GM18861 (cell line): ENCODE data around the gene PAX2.

Experiments used
- ATAC-seq: cut with Tn5 transposase; IDR thresholded peaks from one replicate; pipeline ENCODE4 v1.9.1; 2021; ENCODE audit not compliant: unreplicated experiment

The PAX2 gene

DNA sequence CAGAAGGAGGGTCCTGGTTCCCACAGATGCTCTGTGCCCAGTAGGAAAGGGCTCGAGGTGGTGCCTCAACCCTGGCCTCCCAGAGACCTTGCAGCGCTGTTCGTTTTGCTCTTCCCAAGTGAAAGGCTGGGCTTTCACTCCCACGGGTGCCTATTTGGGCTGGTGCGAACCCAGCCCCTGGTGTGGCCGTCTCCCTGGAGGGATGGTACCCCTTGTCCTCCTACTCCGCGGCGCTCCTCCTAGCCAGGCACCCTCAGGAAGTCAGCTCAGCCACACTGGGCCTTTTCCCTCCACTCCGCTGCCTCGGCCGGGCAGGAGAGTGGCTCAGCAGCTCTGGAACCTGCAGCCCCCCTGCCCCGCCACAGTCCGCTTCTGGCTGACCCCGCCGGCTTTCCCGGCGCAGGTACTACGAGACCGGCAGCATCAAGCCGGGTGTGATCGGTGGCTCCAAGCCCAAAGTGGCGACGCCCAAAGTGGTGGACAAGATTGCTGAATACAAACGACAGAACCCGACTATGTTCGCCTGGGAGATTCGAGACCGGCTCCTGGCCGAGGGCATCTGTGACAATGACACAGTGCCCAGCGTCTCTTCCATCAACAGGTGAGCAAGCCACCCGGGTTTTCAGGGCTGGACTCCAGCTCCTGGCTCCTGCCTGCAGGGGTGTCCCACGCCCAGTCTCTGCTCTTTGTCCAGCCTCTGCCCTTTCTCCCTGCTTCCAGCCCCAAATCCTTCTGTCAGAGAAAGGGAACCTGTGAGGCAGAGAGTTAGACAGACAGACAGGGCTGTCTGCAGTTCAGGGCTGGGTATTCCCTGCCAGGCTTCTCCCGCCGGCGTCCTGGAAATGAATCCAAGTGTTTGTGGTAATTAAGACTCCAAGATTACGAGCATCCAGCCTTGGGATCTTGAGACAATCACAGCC is 5.2 kb downstream of the PAX2 start:
- no peak for ATAC-seq

- no peak for ATAC-seq
Observed at GRCh38 chr10:100751211-100751933, 6.0 kb downstream of the PAX2 start.

DNA sequence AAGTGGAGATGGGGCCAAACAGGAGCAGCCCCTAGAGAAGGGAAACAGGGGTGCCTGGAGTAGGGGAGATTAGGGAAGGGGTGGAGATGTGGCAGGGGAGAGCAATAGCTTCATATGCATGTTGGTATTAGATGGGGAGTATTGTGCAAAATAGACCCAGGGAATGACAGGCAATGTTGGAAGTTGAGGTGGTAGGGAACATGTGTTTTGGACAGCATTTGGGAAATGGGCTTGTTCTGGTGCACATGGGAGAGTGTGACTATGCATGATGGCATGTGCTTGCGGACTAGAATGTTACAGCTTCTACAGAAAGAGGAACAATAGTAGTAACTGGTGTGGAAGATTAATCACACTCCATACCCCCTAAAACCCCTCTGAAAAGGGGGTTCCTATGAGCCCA is 10.4 kb downstream of the PAX2 start:
- no peak for ATAC-seq

DNA sequence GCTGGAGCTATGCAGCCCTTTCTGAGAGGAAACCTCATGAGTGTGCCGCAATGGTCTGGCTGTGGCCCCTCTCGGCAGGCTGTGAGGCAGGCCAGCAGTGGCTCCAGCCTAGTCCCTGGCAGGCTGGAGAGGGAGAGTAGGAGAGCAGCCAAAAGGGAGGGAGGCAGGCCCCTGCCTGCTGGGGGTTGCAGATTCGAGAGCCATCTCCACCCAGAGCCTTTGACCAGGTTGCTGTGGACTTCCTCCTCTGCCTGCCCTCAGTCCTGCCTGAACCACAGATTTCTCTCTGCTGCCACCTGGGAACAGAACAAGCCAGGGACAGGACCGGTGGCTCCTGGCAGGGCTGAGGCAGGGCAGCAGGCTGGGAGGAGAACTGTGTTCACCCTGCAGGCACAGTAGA is 13.9 kb downstream of the PAX2 start:
- ATAC-seq, result no peak

GRCh38 chr10:100760726-100761125 is 15.3 kb downstream of the PAX2 start:
- ATAC-seq, result no peak

DNA sequence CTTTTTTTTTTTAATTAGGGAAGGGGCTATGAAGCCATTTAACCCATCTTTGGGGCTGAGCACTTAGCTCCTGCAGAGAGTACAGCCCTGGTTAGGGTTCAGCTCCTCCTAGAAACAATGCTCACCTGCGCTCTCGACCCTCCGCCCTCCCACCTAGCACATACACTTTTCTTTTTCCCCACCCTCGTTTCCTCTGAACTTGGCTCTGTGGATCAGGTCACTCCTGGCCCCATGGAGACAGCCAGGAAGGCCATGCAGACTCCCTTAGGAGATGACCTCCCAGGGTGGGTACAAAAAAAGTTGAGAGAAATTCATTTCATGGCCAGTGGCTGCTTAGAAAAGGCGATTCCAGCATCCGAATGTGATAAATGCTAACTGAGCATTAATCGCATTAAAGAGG is 15.8 kb downstream of the PAX2 start:
- no peak for ATAC-seq

DNA sequence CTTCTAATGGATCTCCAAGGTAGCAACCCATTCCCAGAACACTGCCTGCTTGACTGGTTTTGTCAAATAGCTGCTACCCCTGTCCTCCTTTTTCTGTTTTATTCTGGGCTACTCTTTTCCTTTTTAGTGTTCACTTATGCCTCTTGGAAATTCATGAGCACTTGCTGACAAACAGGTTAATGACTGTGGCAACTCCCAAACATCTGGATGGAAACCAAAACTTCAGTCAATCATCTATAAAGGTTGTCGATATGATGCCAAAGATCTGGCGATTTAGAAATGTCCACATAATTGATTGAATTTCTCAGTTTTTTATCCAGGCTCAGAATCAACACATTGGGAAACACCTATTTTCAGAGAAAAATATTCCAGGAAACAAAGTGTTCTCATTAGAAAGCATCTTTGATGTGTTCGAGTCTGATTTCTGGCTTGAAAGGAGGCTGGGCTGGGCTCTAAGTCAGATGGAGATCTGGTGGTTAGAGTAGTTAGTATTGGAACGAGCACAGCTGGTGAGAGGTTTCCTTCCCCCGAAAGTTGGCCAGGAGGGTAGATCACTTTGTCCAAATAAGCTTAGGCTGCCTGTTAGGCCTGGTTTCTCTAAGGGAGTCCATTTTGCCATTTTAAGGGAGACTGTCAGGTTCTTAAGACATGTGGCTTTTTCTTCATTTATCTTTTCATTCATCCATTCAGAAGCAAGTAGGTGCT is 17.8 kb downstream of the PAX2 start:
- ATAC-seq, result no peak

GRCh38 chr10:100766693-100767421 is 21.5 kb downstream of the PAX2 start:
- no peak for ATAC-seq

- ATAC-seq, result no peak
Observed at GRCh38 chr10:100767422-100767775, 22.0 kb downstream of the PAX2 start.

DNA sequence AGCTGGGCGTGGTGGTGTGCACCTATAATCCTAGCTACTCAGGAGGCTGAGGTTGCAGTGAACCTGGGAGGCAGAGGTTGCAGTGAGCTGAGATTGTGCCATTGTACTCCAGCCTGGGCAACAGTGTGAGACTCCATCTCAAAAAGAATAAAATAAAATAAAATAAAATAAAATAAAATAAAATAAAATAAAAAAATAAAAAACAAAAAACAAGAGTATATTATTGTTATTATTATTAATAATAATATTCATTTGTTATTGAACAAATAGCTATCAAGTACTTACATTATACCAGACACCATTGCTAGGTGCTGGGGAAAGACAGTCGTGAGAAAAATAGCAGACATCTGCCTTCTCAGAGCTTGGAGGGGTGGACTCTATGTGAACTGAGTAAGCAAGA is 24.1 kb downstream of the PAX2 start:
- ATAC-seq, result no peak

DNA sequence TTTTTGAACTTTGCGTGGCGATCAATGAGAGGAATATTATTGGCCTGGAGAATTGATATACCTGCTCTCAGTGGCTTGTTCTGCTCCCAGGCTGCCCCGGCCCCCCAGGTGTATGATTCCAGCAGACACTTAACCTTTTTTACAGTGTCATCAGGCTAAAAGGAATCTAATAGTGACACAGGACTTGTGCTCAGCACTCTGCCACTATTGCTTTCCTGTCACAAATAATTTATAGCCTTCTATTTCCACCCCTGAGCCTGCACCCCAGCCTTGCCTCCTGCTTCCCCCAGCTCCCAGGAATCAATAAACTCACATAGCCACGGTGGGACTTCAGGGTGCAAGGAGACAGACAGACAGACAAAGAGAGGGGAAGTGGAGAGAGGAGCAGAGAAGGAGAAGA is 28.3 kb downstream of the PAX2 start:
- ATAC-seq, result no peak

- no peak for ATAC-seq
Observed at GRCh38 chr10:100774223-100774622, 28.8 kb downstream of the PAX2 start.

- ATAC-seq, result no peak
Observed at GRCh38 chr10:100774876-100775275, 29.5 kb downstream of the PAX2 start.

DNA sequence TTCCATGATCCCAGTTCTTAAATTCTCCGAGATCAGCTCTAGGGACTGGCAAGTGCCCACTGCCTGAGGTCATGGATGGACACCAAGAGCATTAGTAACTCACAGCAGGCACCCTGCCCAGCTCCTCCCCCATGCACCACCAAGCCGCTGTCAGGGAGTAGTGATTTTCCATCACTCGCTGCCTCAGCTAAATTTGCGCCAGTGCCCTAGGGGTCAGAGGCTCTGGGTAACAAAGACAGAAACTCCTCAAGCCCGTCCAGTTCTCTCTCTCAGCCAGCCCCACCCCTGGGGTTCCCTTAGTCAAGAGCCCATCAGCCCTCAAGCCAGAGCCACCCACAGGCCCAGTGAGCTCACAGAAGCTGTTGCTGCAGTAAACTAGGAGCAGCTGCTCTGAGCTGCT is 30.0 kb downstream of the PAX2 start:
- no peak for ATAC-seq

GRCh38 chr10:100775871-100776270 is 30.5 kb downstream of the PAX2 start:
- ATAC-seq, result no peak

DNA sequence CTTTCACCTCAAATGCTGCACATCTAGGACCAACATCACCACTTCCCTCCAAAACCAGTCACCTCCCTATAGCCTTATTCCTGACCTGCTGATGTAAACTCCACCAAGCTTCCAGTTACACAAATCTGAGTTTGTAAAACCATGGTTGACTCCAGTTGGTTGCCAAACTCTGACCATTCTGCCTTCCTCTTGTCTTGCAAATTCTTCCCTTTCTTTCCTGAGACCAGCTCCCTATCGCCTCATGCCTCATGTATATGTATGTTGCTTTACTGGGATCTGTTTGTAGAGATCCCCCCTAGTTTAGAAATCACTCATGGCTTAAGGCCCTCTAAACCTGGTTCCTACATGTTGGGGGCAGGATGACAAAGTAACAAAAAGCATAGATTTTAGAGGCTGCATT is 31.3 kb downstream of the PAX2 start:
- ATAC-seq, result no peak

GRCh38 chr10:100779329-100779728 is 33.9 kb downstream of the PAX2 start:
- ATAC-seq, result no peak

DNA sequence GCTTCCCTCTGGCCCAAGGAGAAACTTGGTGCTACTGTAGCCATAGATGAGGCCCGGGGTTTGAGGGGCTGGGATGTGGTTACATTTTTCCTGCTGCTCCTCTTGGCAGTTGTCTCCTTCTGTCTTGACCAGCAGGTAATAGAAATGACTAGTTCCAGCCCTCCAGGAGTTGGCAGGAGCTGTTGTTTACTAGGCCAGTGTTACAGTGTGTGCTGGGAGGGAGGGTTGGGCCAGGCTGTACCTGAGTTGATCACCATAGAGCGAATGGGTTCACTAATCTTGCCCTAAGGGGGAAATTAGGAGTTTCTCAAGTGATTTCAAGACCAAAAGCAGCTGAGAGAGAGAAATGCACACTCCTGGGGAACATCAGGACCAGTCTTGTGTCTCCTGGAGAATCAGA is 34.9 kb downstream of the PAX2 start:
- no peak for ATAC-seq

DNA sequence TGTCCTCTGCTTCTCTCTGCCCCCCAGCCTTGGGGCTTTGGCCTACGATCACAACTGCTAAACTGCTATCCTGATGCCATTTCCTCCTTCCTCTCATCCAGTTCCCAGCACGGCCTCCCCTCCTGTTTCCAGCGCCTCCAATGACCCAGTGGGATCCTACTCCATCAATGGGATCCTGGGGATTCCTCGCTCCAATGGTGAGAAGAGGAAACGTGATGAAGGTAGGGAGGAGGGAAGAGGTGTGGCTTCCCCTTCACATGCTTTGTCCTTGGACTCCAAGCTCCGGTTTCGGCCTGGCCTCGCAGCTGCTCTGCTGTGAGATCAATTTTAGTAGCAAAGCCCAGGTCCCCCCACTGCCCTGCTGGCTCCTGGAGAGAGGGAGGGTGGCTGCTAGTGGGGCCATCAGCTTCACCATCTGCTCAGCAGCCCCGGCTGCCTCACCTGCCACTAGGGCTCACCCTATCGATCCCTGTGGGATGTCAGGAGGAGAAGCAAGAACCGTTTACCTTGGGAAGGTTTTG is 35.8 kb downstream of the PAX2 start:
- no peak for ATAC-seq

DNA sequence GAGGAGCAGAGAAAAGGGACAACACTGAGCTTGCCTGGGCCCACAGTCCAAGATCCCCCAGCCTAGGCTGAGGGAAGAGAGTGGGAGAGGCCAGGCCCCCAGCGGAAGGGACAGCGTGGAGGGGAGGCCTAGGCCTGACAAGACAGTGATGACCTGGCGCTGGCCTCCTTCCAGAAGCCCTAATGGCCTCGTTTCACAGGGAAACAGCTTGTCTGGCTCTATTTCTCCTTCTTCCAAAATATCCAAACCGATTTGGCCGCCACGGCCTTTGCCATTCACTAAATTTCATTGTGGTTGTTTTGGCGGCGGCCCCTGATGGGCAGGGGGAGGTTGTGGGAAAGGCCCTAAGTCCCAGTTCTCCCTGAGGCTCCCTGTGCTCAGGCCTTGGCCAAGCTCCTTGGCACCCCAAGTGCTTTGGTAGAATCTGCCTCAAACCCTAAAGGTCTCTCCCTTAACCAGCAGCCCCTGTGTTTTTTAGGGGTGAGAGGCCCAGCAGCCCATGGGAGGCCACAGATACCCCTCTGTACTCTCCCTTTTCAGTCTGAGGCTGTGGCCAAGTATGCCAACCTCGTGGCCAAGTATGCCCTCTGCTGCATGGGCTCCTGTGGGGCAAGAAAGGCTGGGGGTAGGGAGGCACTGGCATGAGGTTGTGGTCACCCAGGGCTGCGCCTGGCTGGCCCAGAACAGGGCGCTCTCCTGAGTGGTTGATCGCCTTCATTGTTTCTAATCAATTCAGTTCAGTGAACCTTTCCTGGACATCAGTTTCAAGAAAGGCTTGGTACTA is 37.3 kb downstream of the PAX2 start:
- ATAC-seq, result no peak
